K562 (cell line): ENCODE data around the gene DDX54. TPM values are rescaled to one million over a fixed set of nuclear protein-coding genes. Genes with fewer than 3 reads are reported as not detected.

Experiments
- ADNP ChIP-seq: fragments of 200-800 bp; sonication (Bioruptor generic); IDR thresholded peaks from 2 replicates; pipeline ENCODE4 v1.6.1; 2016; ENCODE audit warnings: missing genetic modification characterization, missing compliant biosample characterization
- CCNT2 ChIP-seq: IDR thresholded peaks from 2 replicates; pipeline ENCODE4 v1.6.1; 2011; ENCODE audit warnings: borderline replicate concordance, low read depth, mild to moderate bottlenecking, moderate library complexity, mixed read lengths, low read length; ENCODE audit not compliant: insufficient read length; ENCODE audit errors: extremely low read depth
- MAFK ChIP-seq: IDR thresholded peaks from 2 replicates; pipeline ENCODE4 v1.6.1; 2011; ENCODE audit warnings: low read length, improper control_type of control experiment
- MCM2 ChIP-seq: fragments of 450-650 bp; IDR thresholded peaks from 2 replicates; pipeline ENCODE4 v1.6.1; 2017; ENCODE audit warnings: low read depth, mild to moderate bottlenecking
- MTA1 ChIP-seq: fragments of 450-650 bp; IDR thresholded peaks from 2 replicates; pipeline ENCODE4 v1.6.1; 2017; ENCODE audit warnings: borderline replicate concordance
- NCOR1 ChIP-seq: fragments of 450-650 bp; IDR thresholded peaks from 2 replicates; pipeline ENCODE4 v1.6.1; 2016; ENCODE audit warnings: mild to moderate bottlenecking, moderate library complexity
- SMAD4 ChIP-seq: fragments of 250-450 bp; sonication (Bioruptor Pico); conservative IDR thresholded peaks from 2 replicates; pipeline ENCODE4 v1.8.0; 2021; ENCODE audit warnings: inconsistent platforms, mild to moderate bottlenecking, moderate library complexity
- STAT5A ChIP-seq: IDR thresholded peaks from 2 replicates; pipeline ENCODE4 v1.6.1; 2012; ENCODE audit warnings: low read length, inconsistent platforms, borderline replicate concordance
- ZNF583 ChIP-seq: fragments of 250-450 bp; sonication (Bioruptor Pico); IDR thresholded peaks from 2 replicates; pipeline ENCODE4 v1.4.0; 2020
- ZNF778 ChIP-seq: fragments of 450-650 bp; formaldehyde crosslinking; IDR thresholded peaks from 2 replicates; pipeline ENCODE4 v1.4.0; 2020; ENCODE audit warnings: mild to moderate bottlenecking, moderate library complexity
- polyA plus RNA-seq, 8 experiments: library from polyadenylated mRNA; depleted of rRNA in 4 of 8; stranded (reverse) in 5 of 8; unstranded in 3 of 8; fragments of >200 nt; fragmentation: Nextera tagmentation in 2 of 8; fragmentation: Illumina TruSeq in 1 of 8; extraction: Ambion mirVana in 2 of 8; extraction: Trizol in 1 of 8; gene quantifications; 2 replicates each; pipeline versions ENCODE4 v1.2.1 to v1.2.3, GENCODE V29; 2011 to 2014; ENCODE audit warnings: inconsistent platforms in 1 of 8, missing spikeins in 1 of 8
- total RNA-seq, 7 experiments: library from RNA; depleted of rRNA in 6 of 7; stranded (reverse); fragments of >200 nt in 6 of 7; fragmentation: Illumina TruSeq in 2 of 7; extraction: Trizol in 2 of 7; gene quantifications; 2 replicates each; pipeline versions ENCODE4 v1.2.1 to v1.2.3, GENCODE V29; 2011 to 2021; ENCODE audit warnings: low replicate concordance in 1 of 7
- TF ChIP-seq, protein P1 (sequence below), 2 experiments: fragments of 450-650 bp; IDR thresholded peaks; 2 replicates each; pipeline ENCODE4 v1.6.1; 2016
- TF ChIP-seq, protein P2 (sequence below): sonication (generic); formaldehyde crosslinking; IDR thresholded peaks from 2 replicates; pipeline ENCODE4 v1.8.0; 2022; ENCODE audit warnings: mild to moderate bottlenecking, missing genetic modification reagents
- TF ChIP-seq, protein P3 (sequence below): fragments of 250-450 bp; sonication (Bioruptor Pico); IDR thresholded peaks from 2 replicates; pipeline ENCODE4 v1.5.0; 2021
- TF ChIP-seq, protein P4 (sequence below): fragments of 250-450 bp; sonication (Bioruptor Pico); IDR thresholded peaks from 2 replicates; pipeline ENCODE4 v1.4.0; 2020; ENCODE audit warnings: borderline replicate concordance
- TF ChIP-seq, protein P5 (sequence below): fragments of 450-650 bp; formaldehyde crosslinking; conservative IDR thresholded peaks from 2 replicates; pipeline ENCODE4 v1.4.0; 2022; ENCODE audit warnings: mild to moderate bottlenecking, missing genetic modification characterization

Gene DDX54
- total and polyA plus RNA-seq, 9 of the 15 experiments (the other 6 are each of a cell fraction or from before 2014, with no cell fraction given): 1.4 to 135 (median 51.4) TPM

DNA sequence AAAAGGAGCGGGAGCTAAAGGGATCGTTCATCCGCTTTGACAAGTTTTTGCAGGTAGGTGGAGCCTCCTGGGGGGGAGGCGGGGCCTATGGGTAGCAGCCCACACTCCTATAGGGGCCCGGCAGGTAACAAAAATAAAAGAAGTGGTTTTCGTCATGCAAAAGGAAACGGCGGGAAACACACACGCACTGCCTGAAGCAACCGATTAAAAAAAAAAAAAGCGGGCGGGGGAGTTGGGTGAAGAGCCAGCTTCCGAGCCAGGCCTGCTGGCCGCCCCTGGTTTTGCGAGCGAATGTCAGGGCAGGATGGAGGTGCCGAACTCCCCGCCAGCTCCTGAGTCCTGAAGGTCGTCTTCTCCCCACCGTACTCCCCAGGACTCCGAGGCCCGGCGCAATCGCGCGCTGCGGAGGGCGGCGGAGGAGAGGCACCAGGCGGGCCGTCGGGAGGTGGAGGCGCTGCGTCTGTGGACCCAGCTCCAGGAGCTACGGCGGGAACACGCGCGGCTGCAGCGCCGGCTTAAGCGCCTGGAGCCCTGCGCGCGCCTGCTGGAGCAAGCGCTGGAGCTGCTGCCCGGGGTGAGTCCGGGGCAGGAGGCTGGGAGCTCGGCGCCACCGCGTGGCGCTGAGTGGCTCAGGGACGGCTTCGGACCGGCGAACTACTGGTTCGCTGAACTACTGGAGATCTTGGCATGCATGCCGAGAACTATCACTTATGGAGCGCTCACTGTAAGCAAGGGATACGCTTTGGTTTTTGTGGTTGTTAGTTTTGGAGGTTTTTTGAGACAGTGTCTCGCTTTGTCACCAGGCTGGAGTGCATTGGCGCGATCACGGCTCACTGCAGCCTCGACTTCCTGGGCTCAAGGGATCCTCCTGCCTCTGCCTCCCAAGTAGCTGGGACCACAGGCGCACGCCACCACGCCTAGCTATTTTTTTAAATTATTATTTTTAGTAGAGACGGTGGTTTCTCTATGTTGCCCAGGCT lies 32.2 kb downstream of the DDX54 start (continued):
- TF ChIP-seq SMAD4: peak; percentile 69
- TF ChIP-seq, protein P1, sequence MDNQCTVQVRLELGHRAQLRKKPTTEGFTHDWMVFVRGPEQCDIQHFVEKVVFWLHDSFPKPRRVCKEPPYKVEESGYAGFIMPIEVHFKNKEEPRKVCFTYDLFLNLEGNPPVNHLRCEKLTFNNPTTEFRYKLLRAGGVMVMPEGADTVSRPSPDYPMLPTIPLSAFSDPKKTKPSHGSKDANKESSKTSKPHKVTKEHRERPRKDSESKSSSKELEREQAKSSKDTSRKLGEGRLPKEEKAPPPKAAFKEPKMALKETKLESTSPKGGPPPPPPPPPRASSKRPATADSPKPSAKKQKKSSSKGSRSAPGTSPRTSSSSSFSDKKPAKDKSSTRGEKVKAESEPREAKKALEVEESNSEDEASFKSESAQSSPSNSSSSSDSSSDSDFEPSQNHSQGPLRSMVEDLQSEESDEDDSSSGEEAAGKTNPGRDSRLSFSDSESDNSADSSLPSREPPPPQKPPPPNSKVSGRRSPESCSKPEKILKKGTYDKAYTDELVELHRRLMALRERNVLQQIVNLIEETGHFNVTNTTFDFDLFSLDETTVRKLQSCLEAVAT (IDR thresholded peaks at IDR 0.05): no peak
- no peak for TF ChIP-seq STAT5A
- no peak for TF ChIP-seq MAFK
- peak; percentile 28 for TF ChIP-seq CCNT2
- no peak for TF ChIP-seq NCOR1
- TF ChIP-seq ZNF583 (CRISPR knock-in tag): no peak
- TF ChIP-seq MTA1: no peak
- TF ChIP-seq, protein P2, sequence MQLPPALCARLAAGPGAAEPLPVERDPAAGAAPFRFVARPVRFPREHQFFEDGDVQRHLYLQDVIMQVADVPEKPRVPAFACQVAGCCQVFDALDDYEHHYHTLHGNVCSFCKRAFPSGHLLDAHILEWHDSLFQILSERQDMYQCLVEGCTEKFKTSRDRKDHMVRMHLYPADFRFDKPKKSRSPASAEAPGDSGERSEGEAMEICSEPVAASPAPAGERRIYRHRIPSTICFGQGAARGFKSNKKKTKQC: peak; percentile 98
- TF ChIP-seq, protein P3, sequence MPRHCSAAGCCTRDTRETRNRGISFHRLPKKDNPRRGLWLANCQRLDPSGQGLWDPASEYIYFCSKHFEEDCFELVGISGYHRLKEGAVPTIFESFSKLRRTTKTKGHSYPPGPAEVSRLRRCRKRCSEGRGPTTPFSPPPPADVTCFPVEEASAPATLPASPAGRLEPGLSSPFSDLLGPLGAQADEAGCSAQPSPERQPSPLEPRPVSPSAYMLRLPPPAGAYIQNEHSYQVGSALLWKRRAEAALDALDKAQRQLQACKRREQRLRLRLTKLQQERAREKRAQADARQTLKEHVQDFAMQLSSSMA (CRISPR knock-in tag): no peak
- TF ChIP-seq MCM2: no peak
- TF ChIP-seq ADNP (tag): no peak
- TF ChIP-seq ZNF778 (CRISPR knock-in tag): no peak
- TF ChIP-seq, protein P4, sequence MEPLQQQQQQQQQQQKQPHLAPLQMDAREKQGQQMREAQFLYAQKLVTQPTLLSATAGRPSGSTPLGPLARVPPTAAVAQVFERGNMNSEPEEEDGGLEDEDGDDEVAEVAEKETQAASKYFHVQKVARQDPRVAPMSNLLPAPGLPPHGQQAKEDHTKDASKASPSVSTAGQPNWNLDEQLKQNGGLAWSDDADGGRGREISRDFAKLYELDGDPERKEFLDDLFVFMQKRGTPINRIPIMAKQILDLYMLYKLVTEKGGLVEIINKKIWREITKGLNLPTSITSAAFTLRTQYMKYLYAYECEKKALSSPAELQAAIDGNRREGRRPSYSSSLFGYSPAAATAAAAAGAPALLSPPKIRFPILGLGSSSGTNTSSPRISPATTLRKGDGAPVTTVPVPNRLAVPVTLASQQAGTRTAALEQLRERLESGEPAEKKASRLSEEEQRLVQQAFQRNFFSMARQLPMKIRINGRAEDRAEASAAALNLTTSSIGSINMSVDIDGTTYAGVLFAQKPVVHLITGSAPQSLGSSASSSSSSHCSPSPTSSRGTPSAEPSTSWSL: no peak
- TF ChIP-seq, protein P5, sequence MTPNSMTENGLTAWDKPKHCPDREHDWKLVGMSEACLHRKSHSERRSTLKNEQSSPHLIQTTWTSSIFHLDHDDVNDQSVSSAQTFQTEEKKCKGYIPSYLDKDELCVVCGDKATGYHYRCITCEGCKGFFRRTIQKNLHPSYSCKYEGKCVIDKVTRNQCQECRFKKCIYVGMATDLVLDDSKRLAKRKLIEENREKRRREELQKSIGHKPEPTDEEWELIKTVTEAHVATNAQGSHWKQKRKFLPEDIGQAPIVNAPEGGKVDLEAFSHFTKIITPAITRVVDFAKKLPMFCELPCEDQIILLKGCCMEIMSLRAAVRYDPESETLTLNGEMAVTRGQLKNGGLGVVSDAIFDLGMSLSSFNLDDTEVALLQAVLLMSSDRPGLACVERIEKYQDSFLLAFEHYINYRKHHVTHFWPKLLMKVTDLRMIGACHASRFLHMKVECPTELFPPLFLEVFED (CRISPR knock-in tag): no peak
